Natural killer cell (primary cell): ENCODE data around the gene SNRPD3. TPM values are rescaled to one million over a fixed set of nuclear protein-coding genes. Genes with fewer than 3 reads are reported as not detected.
"Not testable (repeated sequence)": the region's sequence is repeated elsewhere in the genome, so short reads cannot be mapped to it uniquely, and the experiment has no call there.

ENCODE experiments used
- ATAC-seq, 3 donors: fragments of 150-1000 bp in 2 of 3; fragments of 200-7000 bp in 1 of 3; cut with Tn5 transposase; 1 replicate in 1 of 3; 2 replicates in 2 of 3; pipeline ENCODE4 v1.10.0; 2021; ENCODE audit warnings: mild to moderate bottlenecking in 2 of 3, moderate library complexity in 2 of 3
- DNase-seq, 2 donors: peaks; one replicate each; pipeline versions ENCODE4 v3.0.0 to v3.0.0-alpha.2; 2013 to 2021; ENCODE audit warnings: mixed read lengths in 1 of 2
- H3K27ac ChIP-seq: one replicate; pipeline ENCODE4 v1.5.1; 2013; ENCODE audit warnings: mild to moderate bottlenecking, low read length
- H3K27me3 ChIP-seq: one replicate; pipeline ENCODE4 v1.6.1; 2013; ENCODE audit warnings: low read length; ENCODE audit not compliant: control insufficient read depth, insufficient read depth
- H3K36me3 ChIP-seq: one replicate; pipeline ENCODE4 v1.6.1; 2013; ENCODE audit warnings: low read length; ENCODE audit not compliant: control insufficient read depth, insufficient read depth
- H3K4me1 ChIP-seq: one replicate; pipeline ENCODE4 v1.6.1; 2013; ENCODE audit warnings: low read length; ENCODE audit not compliant: control insufficient read depth, insufficient read depth
- H3K4me3 ChIP-seq: one replicate; pipeline ENCODE4 v1.5.1; 2013; ENCODE audit warnings: low read length
- H3K9me3 ChIP-seq: one replicate; pipeline ENCODE4 v1.6.1; 2013; ENCODE audit warnings: low read length; ENCODE audit not compliant: control insufficient read depth, insufficient read depth
- H3K27ac Mint-ChIP-seq, 2 donors: one replicate each; pipeline ENCODE4 v1.8.0; 2022; ENCODE audit warnings: mild to moderate bottlenecking in 2 of 2, mixed read lengths in 2 of 2, moderate library complexity in 1 of 2
- H3K27me3 Mint-ChIP-seq, 2 donors: one replicate each; pipeline ENCODE4 v1.8.0; 2022; ENCODE audit warnings: low read depth in 2 of 2, mixed read lengths in 2 of 2
- H3K36me3 Mint-ChIP-seq: one replicate; pipeline ENCODE4 v1.8.0; 2022; ENCODE audit warnings: mixed read lengths
- H3K4me1 Mint-ChIP-seq, 2 donors: one replicate each; pipeline ENCODE4 v1.8.0; 2022; ENCODE audit warnings: mixed read lengths in 2 of 2
- H3K4me3 Mint-ChIP-seq: one replicate; pipeline ENCODE4 v1.8.0; 2022; ENCODE audit warnings: mild to moderate bottlenecking, moderate library complexity, mixed read lengths
- H3K9me3 Mint-ChIP-seq, 2 donors: one replicate each; pipeline ENCODE4 v1.8.0; 2022; ENCODE audit warnings: mixed read lengths in 2 of 2
- WGBS: methylation state at CpG from one replicate; pipeline ENCODE4 v1.1.7; 2013; ENCODE audit warnings: missing lambda C conversion rate; ENCODE audit not compliant: insufficient coverage; 5-methylcytosine and 5-hydroxymethylcytosine counted together
- intact Hi-C: fragments of 100-400 bp; cut with micrococcal nuclease; formaldehyde crosslinking; loops from one replicate; pipeline ENCODE4 v1.14.2; 2022
- total RNA-seq, 4 donors: library from RNA; stranded (reverse); fragments of 120-200 nt in 1 of 4; gene quantifications; one replicate each; pipeline versions ENCODE4 v1.2.3 to v1.2.4, GENCODE V29; 2013 to 2022
- TF ChIP-seq, protein P1 (sequence below): fragments of 200-600 bp; IDR thresholded peaks from one replicate; pipeline ENCODE4 v1.8.0; 2022; ENCODE audit warnings: antibody characterized with exemption

The SNRPD3 gene
- total RNA-seq, 3 donors from 2014 or later (not counting 1 experiment from before 2014, with no cell fraction given) = 40.9 to 44.6 (median 44.0) TPM

DNA sequence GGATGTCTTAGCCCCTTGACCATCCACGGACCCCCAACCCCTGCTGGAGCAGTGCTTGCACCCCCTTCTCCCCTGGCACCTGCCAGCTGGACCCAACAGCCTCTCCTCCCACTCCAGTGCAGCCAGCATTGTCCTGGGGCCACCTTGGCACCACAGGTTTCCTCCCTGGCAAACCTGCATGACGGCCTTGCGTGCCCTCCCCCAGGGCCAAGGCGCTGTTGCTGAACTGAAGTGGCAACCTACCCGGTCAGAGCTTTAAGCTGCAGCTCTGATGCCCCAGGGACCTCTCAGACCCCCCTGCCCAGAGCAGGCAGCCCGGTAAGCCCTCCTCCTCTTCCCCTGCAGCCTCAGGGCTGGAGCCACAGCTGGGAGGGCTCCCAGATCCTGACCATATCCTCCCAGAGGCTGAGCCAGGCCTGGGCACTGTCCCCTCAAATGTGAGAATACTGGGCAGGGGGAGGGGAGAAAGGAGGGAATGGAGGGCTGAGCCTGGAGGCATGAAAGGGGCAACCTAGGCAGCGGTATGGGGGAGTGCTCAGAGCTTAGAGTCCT, 38.8 kb downstream of the SNRPD3 start:
- Histone ChIP-seq H3K27me3 (peaks cover 3% of the 10 kb centered on the region), H3K36me3 (no peaks in the 10 kb centered on the region), H3K4me1 (peaks cover 15% of the 10 kb centered on the region), H3K27ac (no peak overlapping the region), H3K4me3 (no peak overlapping the region), H3K9me3 (no peaks in the 10 kb centered on the region)
- TF ChIP-seq, protein P1, sequence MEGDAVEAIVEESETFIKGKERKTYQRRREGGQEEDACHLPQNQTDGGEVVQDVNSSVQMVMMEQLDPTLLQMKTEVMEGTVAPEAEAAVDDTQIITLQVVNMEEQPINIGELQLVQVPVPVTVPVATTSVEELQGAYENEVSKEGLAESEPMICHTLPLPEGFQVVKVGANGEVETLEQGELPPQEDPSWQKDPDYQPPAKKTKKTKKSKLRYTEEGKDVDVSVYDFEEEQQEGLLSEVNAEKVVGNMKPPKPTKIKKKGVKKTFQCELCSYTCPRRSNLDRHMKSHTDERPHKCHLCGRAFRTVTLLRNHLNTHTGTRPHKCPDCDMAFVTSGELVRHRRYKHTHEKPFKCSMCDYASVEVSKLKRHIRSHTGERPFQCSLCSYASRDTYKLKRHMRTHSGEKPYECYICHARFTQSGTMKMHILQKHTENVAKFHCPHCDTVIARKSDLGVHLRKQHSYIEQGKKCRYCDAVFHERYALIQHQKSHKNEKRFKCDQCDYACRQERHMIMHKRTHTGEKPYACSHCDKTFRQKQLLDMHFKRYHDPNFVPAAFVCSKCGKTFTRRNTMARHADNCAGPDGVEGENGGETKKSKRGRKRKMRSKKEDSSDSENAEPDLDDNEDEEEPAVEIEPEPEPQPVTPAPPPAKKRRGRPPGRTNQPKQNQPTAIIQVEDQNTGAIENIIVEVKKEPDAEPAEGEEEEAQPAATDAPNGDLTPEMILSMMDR = no peak
- Mint-ChIP-seq H3K36me3 (no peaks in the 10 kb centered on the region), H3K27me3 (peaks cover 0 to 2% of the 10 kb centered on the region in 2 donors), H3K9me3 (no peaks in the 10 kb centered on the region), H3K27ac (no peak overlapping the region), H3K4me3 (no peak overlapping the region), H3K4me1 (peaks cover 0 to 14% of the 10 kb centered on the region in 2 donors)
- no peak for ATAC-seq
- intact Hi-C loops = no loop called here
- WGBS = 91% methylated on average over 7 of the region's 7 CpGs
- DNase-seq = no peak

DNA sequence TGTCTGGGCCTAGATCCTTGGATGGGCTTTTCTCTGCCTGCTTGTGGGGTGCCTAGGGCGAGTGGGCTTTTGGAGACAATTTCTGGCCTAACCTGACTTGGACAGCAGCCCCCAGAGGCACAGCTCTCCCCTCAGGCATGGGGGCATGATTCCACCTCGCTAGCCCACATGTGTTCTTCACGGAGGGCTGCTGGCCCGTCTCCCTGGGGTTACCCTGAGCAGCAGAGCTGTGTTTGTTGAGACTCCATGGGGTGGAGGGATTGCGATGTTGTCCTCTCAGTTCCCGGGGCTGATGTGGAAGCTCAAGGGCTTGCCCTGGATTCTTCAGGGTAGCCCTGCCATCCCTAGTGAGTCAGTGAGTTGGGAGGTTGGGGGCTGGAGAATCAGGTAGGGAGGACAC, 39.4 kb downstream of the SNRPD3 start:
- Histone ChIP-seq H3K27ac (no peak overlapping the region), H3K4me3 (no peak overlapping the region), H3K9me3 (no peaks in the 10 kb centered on the region), H3K36me3 (no peaks in the 10 kb centered on the region), H3K4me1 (peaks cover 17% of the 10 kb centered on the region), H3K27me3 (peaks cover 3% of the 10 kb centered on the region)
- Mint-ChIP-seq H3K4me3 (no peak overlapping the region), H3K36me3 (no peaks in the 10 kb centered on the region), H3K27me3 (peaks cover 0 to 2% of the 10 kb centered on the region in 2 donors), H3K27ac (no peak overlapping the region), H3K4me1 (peaks cover 0 to 14% of the 10 kb centered on the region in 2 donors), H3K9me3 (no peaks in the 10 kb centered on the region)
- DNase-seq (no peak), ATAC-seq (no peak)
- intact Hi-C loops = no loop called here
- TF ChIP-seq, protein P1 = no peak
- WGBS = 97% methylated on average over 6 of the region's 6 CpGs

DNA sequence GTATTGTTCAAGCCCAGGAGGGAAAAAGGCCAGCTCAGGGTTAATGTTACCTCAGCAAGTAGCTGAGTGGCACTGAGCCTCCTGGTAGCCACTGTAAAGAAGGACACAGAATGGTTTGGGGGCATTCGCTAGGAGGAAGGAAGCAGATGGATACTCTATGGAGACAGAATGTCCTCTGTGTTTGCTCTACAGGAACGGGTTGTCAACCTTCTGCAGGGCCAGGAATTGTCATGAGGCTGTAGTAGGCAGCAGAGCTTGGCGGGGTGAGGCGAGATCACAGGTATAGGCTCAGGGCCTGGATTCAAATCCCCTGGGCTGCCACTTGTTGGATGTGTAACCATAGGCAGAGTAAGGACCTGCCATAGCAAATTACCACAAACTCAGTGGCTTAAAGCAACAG, 40.1 kb downstream of the SNRPD3 start:
- DNase-seq = no peak
- Mint-ChIP-seq H3K27me3 (peaks cover 0 to under 1% of the 10 kb centered on the region in 2 donors), H3K9me3 (no peaks in the 10 kb centered on the region), H3K4me3 (no peak overlapping the region), H3K4me1 (peaks cover 0 to 14% of the 10 kb centered on the region in 2 donors), H3K27ac (no peak overlapping the region), H3K36me3 (no peaks in the 10 kb centered on the region)
- intact Hi-C loops = no loop called here
- H3K27ac ChIP-seq = no peak overlapping the region
- H3K4me3 ChIP-seq = no peak overlapping the region
- H3K4me1 ChIP-seq = peaks cover 24% of the 10 kb centered on the region
- H3K9me3 ChIP-seq = no peaks in the 10 kb centered on the region
- 96% methylated on average over 4 of the region's 4 CpGs for WGBS
- H3K36me3 ChIP-seq = no peaks in the 10 kb centered on the region
- ATAC-seq = no peak
- peaks cover 3% of the 10 kb centered on the region for H3K27me3 ChIP-seq
- TF ChIP-seq, protein P1 = no peak

DNA sequence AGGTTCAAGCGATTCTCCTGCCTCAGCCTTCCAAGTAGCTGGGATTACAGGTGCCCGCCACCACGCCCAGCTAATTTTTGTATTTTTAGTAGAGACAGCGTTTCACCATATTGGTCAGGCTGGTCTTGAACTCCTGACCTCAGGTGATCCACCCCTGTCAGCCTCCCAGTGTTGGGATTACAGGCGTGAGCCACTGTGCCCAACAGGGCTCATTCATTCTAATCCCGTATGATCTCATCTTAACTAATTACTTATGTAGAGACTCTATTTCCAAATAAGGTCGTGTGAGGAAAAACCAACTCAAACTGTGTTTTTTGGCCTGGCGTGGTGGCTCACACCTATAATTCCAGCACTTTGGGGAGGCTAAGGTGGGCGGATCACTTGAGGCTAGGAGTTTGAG, 41.3 kb downstream of the SNRPD3 start:
- H3K27me3 Mint-ChIP-seq, H3K4me3 Mint-ChIP-seq, DNase-seq, H3K4me3 ChIP-seq, H3K27ac Mint-ChIP-seq, H3K27me3 ChIP-seq, H3K27ac ChIP-seq, H3K36me3 ChIP-seq, intact Hi-C loops, H3K9me3 ChIP-seq, H3K9me3 Mint-ChIP-seq, H3K36me3 Mint-ChIP-seq, ATAC-seq: not testable (repeated sequence)
- WGBS = 83% methylated on average over 8 of the region's 9 CpGs
- H3K4me1 ChIP-seq = peaks cover 34% of the 10 kb centered on the region
- peaks cover 0 to 23% of the 10 kb centered on the region in 2 donors for H3K4me1 Mint-ChIP-seq
